Heart right ventricle (tissue), 16 donors: ENCODE measurements around the gene SH3PXD2B. TPM values are rescaled to one million over a fixed set of nuclear protein-coding genes. Genes with fewer than 3 reads are reported as not detected.

ENCODE experiments used
- ATAC-seq, 8 donors: fragments of 200-7000 bp; cut with Tn5 transposase; one replicate each; pipeline ENCODE4 v1.9.1; 2020; ENCODE audit warnings: mild to moderate bottlenecking in 8 of 8, moderate library complexity in 8 of 8, moderate number of reproducible peaks in 1 of 8
- DNase-seq, 2 donors: peaks; one replicate each; pipeline ENCODE4 v3.0.0-alpha.2; 2020
- H3K27ac ChIP-seq, 10 donors: fragments of 200-600 bp; sonication (generic) in 2 of 10; one replicate each; pipeline versions ENCODE4 v1.5.0 to v1.8.0; 2020 to 2022; ENCODE audit warnings: mild to moderate bottlenecking in 3 of 10
- H3K27me3 ChIP-seq, 7 donors: fragments of 200-600 bp; one replicate each; pipeline ENCODE4 v1.8.0; 2021 to 2022; ENCODE audit warnings: mild to moderate bottlenecking in 2 of 7
- H3K36me3 ChIP-seq, 9 donors: fragments of 200-600 bp; sonication (generic) in 1 of 9; one replicate each; pipeline versions ENCODE4 v1.5.0 to v1.8.0; 2020 to 2022; ENCODE audit warnings: mild to moderate bottlenecking in 2 of 9
- H3K4me1 ChIP-seq, 9 donors: fragments of 200-600 bp; sonication (generic) in 1 of 9; one replicate each; pipeline versions ENCODE4 v1.5.0 to v1.8.0; 2020 to 2022; ENCODE audit warnings: mild to moderate bottlenecking in 4 of 9
- H3K4me3 ChIP-seq, 10 donors: fragments of 200-600 bp; sonication (generic) in 2 of 10; one replicate each; pipeline versions ENCODE4 v1.5.0 to v1.8.0; 2020 to 2022; ENCODE audit warnings: mild to moderate bottlenecking in 7 of 10, moderate library complexity in 2 of 10
- H3K9me3 ChIP-seq, 11 donors: fragments of 200-600 bp in 10 of 11; sonication (generic) in 2 of 11; one replicate each; pipeline versions ENCODE4 v1.5.0 to v1.8.0; 2013 to 2022; ENCODE audit warnings: mild to moderate bottlenecking in 2 of 11, control low read depth in 1 of 11, moderate library complexity in 1 of 11
- CTCF ChIP-seq, 9 donors: fragments of 200-600 bp; sonication (generic) in 2 of 9; IDR thresholded peaks; one replicate each; pipeline versions ENCODE4 v1.5.0 to v1.8.0; 2021 to 2022; ENCODE audit warnings: antibody characterized with exemption in 9 of 9, mild to moderate bottlenecking in 5 of 9, moderate library complexity in 1 of 9
- WGBS, 2 donors: extraction: QIAGEN DNeasy Blood & Tissue Kit; methylation state at CpG; one replicate each; pipeline ENCODE4 v1.1.7; 2013; ENCODE audit warnings: inconsistent platforms in 1 of 2; 5-methylcytosine and 5-hydroxymethylcytosine counted together
- intact Hi-C, 10 donors: fragments of 100-400 bp; cut with DNase I; formaldehyde crosslinking; loops; one replicate each; pipeline versions ENCODE4 v1.11.1 to v1.14.2; 2022
- polyA plus RNA-seq, 2 donors: library from polyadenylated mRNA; stranded (reverse); fragments of 200-250 nt; gene quantifications; one replicate each; pipeline ENCODE4 v1.2.3, GENCODE V29; 2013
- total RNA-seq, 10 donors: library from RNA; stranded (reverse); fragmentation: NEBNext Ultra II Directional in 3 of 10; extraction: Animal tissue kit (Norgen Biotek cat#: 25700) in 3 of 10; gene quantifications; one replicate each; pipeline versions ENCODE4 v1.2.1 to v1.2.4, GENCODE V29; 2021 to 2023
- donor health status: Arrhythmogenic right ventricular cardiomyopathy.
- donor health status: ischemic (EF 13 %, LVEDD 7.1; RV severe dilation, severe dysfunction).
- donor health status: healthy with polysubstance abuse.
- donor health status: DM: no; HTN: yes; CAD: no.
- donor health status: DM: no; HTN: no; CAD: no.
- donor health status: ischemic (EF 25% LVEDD 6.9; RV normal size, moderate dysfunction).
- donor health status: ischemic (EF 25% LVEDD 5.7; RV mildly dilated, moderate dysfunction).
- donor health status: healthy.
- donor health status: DM: yes; HTN: yes; CAD: no.
- donor health status: Ischemic cardiomyopathy.
- donor health status: ischemic (EF 35%, LVEDD 5.7; RV mildly dilated, moderate dysfunction).
- donor health status: nonischemic (EF 11% LVEDD 7.7; RV severe dilation, severe dysfunction).
- donor health status: DM: yes; HTN: yes; CAD: no.
- donor health status: PGD.
- donor health status: ischemic (EF 29% LVEDD 5.4; RV normal size, mild dysfunction).
- donor health status: nonischemic (EF 23%, LVEDD 6.1; RV moderate dilation, normal function).

SH3PXD2B gene
- total and polyA plus RNA-seq, 12 donors, result 1.8 to 12.5 (median 5.5) TPM

GRCh38 chr5:172492097-172492840, 37.9 kb upstream of the SH3PXD2B start:
- 87 to 94% methylated on average over 14 of the region's 14 CpGs for WGBS, 2 donors
- Histone ChIP-seq H3K27me3 (no peaks in the 10 kb centered on the region), H3K36me3 (no peaks in the 10 kb centered on the region), H3K9me3 (no peaks in the 10 kb centered on the region), H3K27ac (no peak overlapping the region), H3K4me3 (no peak overlapping the region), H3K4me1 (peaks cover 7 to 58% (median 19%) of the 10 kb centered on the region in 9 donors)
- no peak for ATAC-seq
- no peak for DNase-seq
- no peak for TF ChIP-seq CTCF (IDR thresholded peaks at IDR 0.05)
- intact Hi-C loops, result no loop called here

- Histone ChIP-seq H3K36me3 (no peaks in the 10 kb centered on the region), H3K27ac (no peak overlapping the region), H3K4me1 (peaks cover 0 to 50% (median 11%) of the 10 kb centered on the region in 9 donors), H3K9me3 (no peaks in the 10 kb centered on the region), H3K4me3 (no peak overlapping the region), H3K27me3 (no peaks in the 10 kb centered on the region)
- ATAC-seq (no peak), DNase-seq (no peak)
- WGBS, 2 donors, result 80 to 90% methylated on average over 8 of the region's 8 CpGs
- intact Hi-C loops, result no loop called here
- TF ChIP-seq CTCF (IDR thresholded peaks at IDR 0.05), result no peak
These were observed 37.2 kb upstream of the SH3PXD2B start for GRCh38 chr5:172491481-172491880.

- peak overlapping the region in 1 of 10 donors; percentile 46 for H3K27ac ChIP-seq
- no peak for DNase-seq
- WGBS, 2 donors, result 86 to 89% methylated on average over 12 of the region's 12 CpGs
- no peak for TF ChIP-seq CTCF (IDR thresholded peaks at IDR 0.05)
- no peaks in the 10 kb centered on the region for H3K9me3 ChIP-seq
- H3K4me3 ChIP-seq, result no peak overlapping the region
- intact Hi-C loops, result no loop called here
- no peaks in the 10 kb centered on the region for H3K27me3 ChIP-seq
- H3K36me3 ChIP-seq, result no peaks in the 10 kb centered on the region
- no peak for ATAC-seq
- H3K4me1 ChIP-seq, result peaks cover 0 to 45% (median 10%) of the 10 kb centered on the region in 9 donors
These were observed 36.5 kb upstream of the SH3PXD2B start for GRCh38 chr5:172490514-172491461.

- no peak for DNase-seq
- Histone ChIP-seq H3K9me3 (no peaks in the 10 kb centered on the region), H3K4me3 (no peak overlapping the region), H3K27ac (peak overlapping the region in 8 of 10 donors; percentile 13 to 62 (median 36)), H3K4me1 (peaks cover 0 to 30% (median 9%) of the 10 kb centered on the region in 9 donors), H3K27me3 (no peaks in the 10 kb centered on the region), H3K36me3 (no peaks in the 10 kb centered on the region)
- intact Hi-C loops, result loop anchor here in 4 of 10 donors (5.0 to 10.0 kb wide), 4 partner anchors 94 to 157 kb away; partner anchors contain the start of gene NEURL1B (in 1 of the 4)
- no peak for ATAC-seq
- WGBS, 2 donors, result 91% methylated on average over 14 of the region's 14 CpGs
- no peak for TF ChIP-seq CTCF (IDR thresholded peaks at IDR 0.05)
These were observed 33.9 kb upstream of the SH3PXD2B start for GRCh38 chr5:172488221-172488620.
